Activated CD4-positive, alpha-beta T cell treated with anti-CD3 and anti-CD28 coated beads, Interleukin-2, amount 50 U/mL, for 24 hours (primary cell): Measurements from ENCODE around the gene SFMBT1.
"Not testable (repeated sequence)": the region's sequence is repeated elsewhere in the genome, so short reads cannot be mapped to it uniquely, and the experiment has no call there.

ENCODE experiments used
- DNase-seq, 2 donors: peaks; one replicate each; pipeline ENCODE4 v3.0.0-alpha.2; 2020; ENCODE audit warnings: low read depth in 1 of 2, low spot score in 1 of 2

Gene SFMBT1

GRCh38 chr3:53073553-53074365 lies 27.9 kb upstream of the SFMBT1 start:
- DNase-seq, result no peak

GRCh38 chr3:53072653-53073552 lies 27.0 kb upstream of the SFMBT1 start:
- peak; percentile 71 to 74 for DNase-seq

- no peak for DNase-seq
Observed at GRCh38 chr3:53071882-53072431, 26.1 kb upstream of the SFMBT1 start.

- no peak for DNase-seq
Observed at GRCh38 chr3:53069422-53070068, 23.7 kb upstream of the SFMBT1 start.

- no peak for DNase-seq
Observed at GRCh38 chr3:53068176-53068575, 22.3 kb upstream of the SFMBT1 start.

DNA sequence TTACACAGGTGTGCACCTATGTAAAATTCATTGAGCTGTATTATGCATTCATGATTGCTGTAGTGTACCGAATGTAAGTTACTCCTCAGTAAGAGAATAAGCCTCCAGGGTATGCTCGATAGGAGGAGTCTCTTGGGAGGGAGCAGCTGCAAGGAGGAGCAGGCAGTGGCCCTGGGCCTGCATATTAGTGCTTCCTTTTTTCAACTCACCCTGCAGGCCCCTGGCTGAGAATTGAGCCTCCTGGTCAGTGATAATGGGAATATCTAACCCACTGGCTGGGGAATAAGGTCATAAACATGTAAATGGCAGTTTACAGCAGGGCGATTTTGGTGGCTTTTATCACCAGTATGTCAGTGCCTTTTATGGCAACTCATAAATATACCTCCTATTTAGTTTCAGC lies 21.7 kb upstream of the SFMBT1 start:
- DNase-seq, result no peak

DNA sequence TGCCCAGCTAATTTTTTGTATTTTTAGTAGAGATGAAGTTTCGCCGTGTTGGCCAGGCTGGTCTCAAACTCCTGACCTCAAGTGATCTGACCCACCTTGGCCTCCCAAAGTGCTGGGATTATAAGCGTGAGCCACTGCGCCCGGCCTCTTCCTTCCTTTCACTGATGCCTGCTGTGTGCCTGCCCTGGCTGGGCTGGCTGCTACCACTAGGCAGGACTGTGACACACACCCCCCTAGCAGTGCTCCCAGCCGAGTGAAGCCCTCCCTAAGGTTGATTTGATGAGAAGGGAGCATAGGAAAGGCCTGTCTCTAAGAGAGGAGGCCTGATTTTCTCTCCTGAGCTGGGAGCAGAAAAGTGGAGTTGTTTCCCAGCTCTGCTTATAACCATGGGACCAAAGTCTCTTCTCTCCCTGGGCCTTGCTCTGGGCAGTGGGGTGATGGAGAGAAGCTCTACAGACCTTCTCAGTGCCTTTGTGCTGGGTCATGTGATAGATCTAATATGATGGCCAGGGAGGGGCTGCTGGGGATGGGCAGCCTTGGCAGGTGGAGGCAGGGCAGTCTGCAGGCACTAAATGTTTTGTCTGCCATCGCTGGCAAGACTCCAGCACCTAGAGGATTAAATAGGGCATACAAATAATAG lies 20.1 kb upstream of the SFMBT1 start:
- DNase-seq, result no peak

- DNase-seq, result no peak
Observed at GRCh38 chr3:53062905-53063304, 17.0 kb upstream of the SFMBT1 start.

- DNase-seq, result no peak
Observed at GRCh38 chr3:53056442-53056841, 10.6 kb upstream of the SFMBT1 start.

DNA sequence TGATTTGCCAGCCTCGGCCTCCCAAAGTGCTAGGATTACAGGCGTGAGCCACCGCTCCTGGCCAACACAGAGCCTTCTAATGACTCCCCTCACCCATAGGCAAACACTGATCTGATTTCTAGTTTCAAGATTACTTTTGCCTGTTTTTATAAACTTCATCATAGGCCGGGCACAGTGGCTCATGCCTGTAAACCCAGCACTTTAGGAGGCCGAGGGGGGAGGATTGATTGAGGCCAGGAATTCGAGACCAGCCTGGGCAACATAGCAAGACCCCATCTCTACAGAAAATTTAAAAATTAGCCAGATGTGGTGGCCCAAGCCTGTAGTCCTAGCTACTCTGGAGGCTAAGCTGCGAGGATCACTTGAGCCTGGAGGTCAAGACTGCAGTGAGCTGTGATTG lies 8.4 kb upstream of the SFMBT1 start:
- DNase-seq, result not testable (repeated sequence)

- no peak for DNase-seq
Observed at GRCh38 chr3:53051929-53052328, 6.1 kb upstream of the SFMBT1 start.

GRCh38 chr3:53049987-53050386 lies 4.1 kb upstream of the SFMBT1 start:
- no peak for DNase-seq

- peak; percentile 25 to 38 for DNase-seq
Observed at GRCh38 chr3:53046171-53047170, 598 bp upstream of the SFMBT1 start.

GRCh38 chr3:53044711-53045517 lies 959 bp downstream of the SFMBT1 start:
- peak; percentile 11 to 19 for DNase-seq

- no peak for DNase-seq
Observed at GRCh38 chr3:53044371-53044710, 1.5 kb downstream of the SFMBT1 start.

- no peak for DNase-seq
Observed at GRCh38 chr3:53043738-53044137, 2.1 kb downstream of the SFMBT1 start.

GRCh38 chr3:53042651-53043050 lies 3.2 kb downstream of the SFMBT1 start:
- no peak for DNase-seq

DNA sequence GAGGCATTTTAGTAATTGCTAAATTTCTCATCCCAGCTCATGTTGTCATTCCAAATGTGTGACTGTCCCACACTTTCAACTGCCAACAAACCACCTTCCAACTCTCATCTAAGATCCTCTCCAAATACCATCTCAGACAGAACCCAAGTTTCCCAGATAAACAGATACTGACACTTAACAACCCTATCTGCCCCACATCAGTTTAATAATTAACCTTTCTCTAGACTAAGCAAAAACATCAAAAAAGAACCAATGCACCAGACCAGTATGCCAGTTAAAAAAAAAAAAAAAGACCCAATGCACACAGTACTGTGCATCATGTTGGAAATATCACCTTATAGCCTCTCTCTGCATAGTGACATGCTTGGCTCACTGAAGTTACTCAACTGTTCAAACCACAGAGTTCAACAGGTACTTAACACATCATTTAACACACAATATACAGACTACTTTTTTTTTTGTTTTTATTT lies 5.5 kb downstream of the SFMBT1 start:
- no peak for DNase-seq

DNA sequence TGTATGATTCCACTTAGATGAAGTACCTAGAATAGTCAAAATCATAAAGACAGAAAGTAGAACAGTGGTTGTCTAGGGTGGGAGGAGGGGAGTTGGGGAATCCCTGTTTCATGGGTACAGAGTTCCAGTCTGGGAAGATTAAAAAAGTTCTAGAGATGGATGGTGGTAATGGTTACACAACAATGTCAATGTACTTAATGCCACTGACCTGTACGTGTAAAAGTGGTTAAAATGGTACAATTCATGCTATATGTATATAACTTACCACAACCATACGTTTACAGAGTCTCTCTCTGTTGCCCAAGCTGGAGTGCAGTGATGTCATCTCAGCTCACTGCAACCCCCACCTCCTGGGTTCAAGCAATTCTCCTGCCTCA lies 6.5 kb downstream of the SFMBT1 start:
- DNase-seq, result no peak
